ENCODE results near the gene GABPB1. TPM values are rescaled to one million over a fixed set of nuclear protein-coding genes. Genes with fewer than 3 reads are reported as not detected.

GABPB1 gene
- total and polyA plus RNA-seq, 2 of the 13 experiments (the other 11 are each of a cell fraction or from before 2014, with no cell fraction given), result 17.5 to 39.5 TPM

DNA sequence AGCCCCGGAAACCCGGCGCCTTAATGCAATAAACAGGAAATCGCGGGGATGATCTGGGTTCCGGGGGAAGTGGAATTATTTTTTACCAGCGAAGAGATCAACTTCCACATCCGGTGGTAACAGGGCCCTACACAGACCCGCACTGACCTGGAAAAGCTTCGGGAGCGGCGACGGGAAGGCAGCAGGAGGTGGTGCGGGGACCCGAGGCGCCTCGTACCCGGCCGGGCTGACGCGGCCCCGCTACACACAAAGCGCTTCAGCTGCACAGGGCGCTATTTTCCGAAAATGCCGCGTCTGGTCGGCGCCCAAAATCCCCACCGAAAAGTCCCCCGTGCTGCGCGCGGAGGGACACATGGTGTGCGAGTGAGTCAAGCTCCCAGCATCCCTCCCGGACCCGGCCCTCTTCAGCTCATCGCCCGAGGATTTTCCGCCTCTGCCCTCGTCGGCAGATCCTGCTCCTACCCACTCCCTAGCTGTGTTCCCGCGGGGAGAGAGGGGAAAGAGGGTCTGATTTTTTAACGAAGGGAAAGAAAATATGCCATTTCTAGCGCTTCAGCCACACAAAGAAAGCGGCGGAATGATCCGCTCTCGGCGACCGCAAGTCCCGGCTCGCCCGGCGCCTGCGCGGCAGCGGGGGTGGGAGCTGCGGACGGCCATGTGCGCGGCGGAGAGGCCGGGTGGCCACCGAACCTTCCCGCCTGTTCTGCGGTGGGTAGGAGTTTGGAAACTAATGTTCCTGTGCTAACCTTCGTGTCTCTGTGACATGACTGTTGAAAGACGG, at the start of gene GABPB1 (continued):
- 0 out of 2 replicates have a peak, but pooled peaks have one; percentile 63 for TF ChIP-seq SMAD9 (CRISPR knock-in tag; IDR thresholded peaks at IDR 0.05)
- TF ChIP-seq RCOR2 (CRISPR knock-in tag; IDR thresholded peaks at IDR 0.05), result no peak
- TF ChIP-seq, protein P1, sequence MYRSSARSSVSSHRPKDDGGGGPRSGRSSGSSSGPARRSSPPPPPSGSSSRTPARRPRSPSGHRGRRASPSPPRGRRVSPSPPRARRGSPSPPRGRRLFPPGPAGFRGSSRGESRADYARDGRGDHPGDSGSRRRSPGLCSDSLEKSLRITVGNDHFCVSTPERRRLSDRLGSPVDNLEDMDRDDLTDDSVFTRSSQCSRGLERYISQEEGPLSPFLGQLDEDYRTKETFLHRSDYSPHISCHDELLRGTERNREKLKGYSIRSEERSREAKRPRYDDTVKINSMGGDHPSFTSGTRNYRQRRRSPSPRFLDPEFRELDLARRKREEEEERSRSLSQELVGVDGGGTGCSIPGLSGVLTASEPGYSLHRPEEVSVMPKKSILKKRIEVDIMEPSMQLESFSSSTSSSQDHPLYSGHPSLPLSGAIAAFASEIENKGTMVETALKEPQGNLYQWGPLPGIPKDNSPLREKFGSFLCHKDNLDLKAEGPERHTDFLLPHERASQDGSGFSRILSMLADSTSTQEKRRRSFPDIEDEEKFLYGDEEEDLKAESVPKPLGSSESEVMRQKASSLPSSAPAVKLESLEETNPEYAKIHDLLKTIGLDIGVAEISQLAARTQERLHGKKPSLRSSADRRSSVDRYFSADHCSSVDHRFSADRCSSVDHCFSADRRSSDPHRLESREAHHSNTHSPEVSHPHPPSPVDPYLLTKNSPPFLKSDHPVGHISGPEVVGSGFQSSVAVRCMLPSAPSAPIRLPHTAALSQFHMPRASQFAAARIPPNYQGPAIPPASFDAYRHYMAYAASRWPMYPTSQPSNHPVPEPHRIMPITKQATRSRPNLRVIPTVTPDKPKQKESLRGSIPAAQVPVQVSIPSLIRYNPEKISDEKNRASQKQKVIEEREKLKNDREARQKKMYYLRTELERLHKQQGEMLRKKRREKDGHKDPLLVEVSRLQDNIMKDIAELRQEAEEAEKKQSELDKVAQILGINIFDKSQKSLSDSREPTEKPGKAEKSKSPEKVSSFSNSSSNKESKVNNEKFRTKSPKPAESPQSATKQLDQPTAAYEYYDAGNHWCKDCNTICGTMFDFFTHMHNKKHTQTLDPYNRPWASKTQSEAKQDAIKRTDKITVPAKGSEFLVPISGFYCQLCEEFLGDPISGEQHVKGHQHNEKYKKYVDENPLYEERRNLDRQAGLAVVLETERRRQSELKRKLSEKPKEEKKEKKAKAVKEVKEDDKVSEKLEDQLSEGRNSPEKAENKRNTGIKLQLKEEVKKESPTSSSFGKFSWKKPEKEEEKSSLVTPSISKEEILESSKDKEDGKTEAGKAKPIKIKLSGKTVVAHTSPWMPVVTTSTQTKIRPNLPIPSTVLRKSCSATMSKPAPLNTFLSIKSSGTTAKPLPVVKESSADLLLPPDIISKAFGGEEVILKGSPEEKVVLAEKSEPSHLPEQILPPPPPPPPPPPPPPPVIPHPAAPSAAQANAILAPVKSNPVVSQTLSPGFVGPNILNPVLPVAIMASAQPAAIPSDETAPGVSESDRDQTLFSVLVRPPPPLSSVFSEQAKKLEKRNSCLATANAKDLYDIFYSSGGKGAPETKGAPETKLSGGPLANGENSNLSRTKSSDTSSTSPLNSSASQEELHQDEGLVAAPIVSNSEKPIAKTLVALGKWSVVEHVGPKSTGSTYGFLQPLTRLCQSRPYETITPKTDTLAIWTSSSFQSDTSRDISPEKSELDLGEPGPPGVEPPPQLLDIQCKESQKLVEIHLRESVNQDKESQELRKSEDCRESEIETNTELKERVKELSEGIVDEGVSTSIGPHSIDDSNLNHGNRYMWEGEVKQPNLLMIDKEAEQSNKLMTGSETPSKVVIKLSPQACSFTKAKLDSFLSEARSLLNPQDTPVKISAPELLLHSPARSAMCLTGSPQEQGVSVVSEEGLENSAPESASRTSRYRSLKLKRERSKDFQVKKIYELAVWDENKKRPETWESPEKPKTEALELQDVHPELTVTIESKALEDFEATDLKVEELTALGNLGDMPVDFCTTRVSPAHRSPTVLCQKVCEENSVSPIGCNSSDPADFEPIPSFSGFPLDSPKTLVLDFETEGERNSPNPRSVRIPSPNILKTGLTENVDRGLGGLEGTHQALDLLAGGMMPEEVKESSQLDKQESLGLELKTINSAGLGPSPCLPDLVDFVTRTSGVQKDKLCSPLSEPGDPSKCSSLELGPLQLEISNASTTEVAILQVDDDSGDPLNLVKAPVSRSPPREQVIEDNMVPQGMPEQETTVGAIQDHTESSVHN (CRISPR knock-in tag; IDR thresholded peaks at IDR 0.05), result no peak
- TF ChIP-seq ZNF234 (CRISPR knock-in tag; conservative IDR thresholded peaks at IDR 0.05), result no peak
- 0 out of 2 replicates have a peak, but pooled peaks have one; percentile 26 for TF ChIP-seq FOSL1 (CRISPR knock-in tag; IDR thresholded peaks at IDR 0.05; ENCODE audit: borderline replicate concordance)
- no peak for TF ChIP-seq ZNF205 (CRISPR knock-in tag; IDR thresholded peaks at IDR 0.05)
- TF ChIP-seq, protein P2, sequence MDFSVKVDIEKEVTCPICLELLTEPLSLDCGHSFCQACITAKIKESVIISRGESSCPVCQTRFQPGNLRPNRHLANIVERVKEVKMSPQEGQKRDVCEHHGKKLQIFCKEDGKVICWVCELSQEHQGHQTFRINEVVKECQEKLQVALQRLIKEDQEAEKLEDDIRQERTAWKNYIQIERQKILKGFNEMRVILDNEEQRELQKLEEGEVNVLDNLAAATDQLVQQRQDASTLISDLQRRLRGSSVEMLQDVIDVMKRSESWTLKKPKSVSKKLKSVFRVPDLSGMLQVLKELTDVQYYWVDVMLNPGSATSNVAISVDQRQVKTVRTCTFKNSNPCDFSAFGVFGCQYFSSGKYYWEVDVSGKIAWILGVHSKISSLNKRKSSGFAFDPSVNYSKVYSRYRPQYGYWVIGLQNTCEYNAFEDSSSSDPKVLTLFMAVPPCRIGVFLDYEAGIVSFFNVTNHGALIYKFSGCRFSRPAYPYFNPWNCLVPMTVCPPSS (IDR thresholded peaks at IDR 0.05), result no peak
- peak; percentile 91; the same call in 1 of the 2 replicates for TF ChIP-seq ZC3H13 (CRISPR knock-in tag; IDR thresholded peaks at IDR 0.05)
- TF ChIP-seq ZNF782 (CRISPR knock-in tag; IDR thresholded peaks at IDR 0.05; ENCODE audit: borderline replicate concordance), result 0 out of 2 replicates have a peak, but pooled peaks have one; percentile 22
- TF ChIP-seq, protein P3, sequence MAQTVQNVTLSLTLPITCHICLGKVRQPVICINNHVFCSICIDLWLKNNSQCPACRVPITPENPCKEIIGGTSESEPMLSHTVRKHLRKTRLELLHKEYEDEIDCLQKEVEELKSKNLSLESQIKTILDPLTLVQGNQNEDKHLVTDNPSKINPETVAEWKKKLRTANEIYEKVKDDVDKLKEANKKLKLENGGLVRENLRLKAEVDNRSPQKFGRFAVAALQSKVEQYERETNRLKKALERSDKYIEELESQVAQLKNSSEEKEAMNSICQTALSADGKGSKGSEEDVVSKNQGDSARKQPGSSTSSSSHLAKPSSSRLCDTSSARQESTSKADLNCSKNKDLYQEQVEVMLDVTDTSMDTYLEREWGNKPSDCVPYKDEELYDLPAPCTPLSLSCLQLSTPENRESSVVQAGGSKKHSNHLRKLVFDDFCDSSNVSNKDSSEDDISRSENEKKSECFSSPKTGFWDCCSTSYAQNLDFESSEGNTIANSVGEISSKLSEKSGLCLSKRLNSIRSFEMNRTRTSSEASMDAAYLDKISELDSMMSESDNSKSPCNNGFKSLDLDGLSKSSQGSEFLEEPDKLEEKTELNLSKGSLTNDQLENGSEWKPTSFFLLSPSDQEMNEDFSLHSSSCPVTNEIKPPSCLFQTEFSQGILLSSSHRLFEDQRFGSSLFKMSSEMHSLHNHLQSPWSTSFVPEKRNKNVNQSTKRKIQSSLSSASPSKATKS (CRISPR knock-in tag; IDR thresholded peaks at IDR 0.05), result peak; percentile 55; the same call in 1 of the 2 replicates
- TF ChIP-seq REPIN1 (CRISPR knock-in tag; IDR thresholded peaks at IDR 0.05; ENCODE audit: borderline replicate concordance, low read depth), result peak; percentile 76; the same call in 1 of the 2 replicates
- peak; percentile 27; the same call in 1 of the 2 replicates for TF ChIP-seq POLR2AphosphoS2 (IDR thresholded peaks at IDR 0.05; ENCODE audit: low read depth, low read length)
- peak; percentile 37; the same call in 1 of the 2 replicates for TF ChIP-seq ZBTB8A (CRISPR knock-in tag; IDR thresholded peaks at IDR 0.05; ENCODE audit: borderline replicate concordance, low read depth)
- TF ChIP-seq CCDC6 (CRISPR knock-in tag; IDR thresholded peaks at IDR 0.05), result peak; percentile 60; the same call in 1 of the 2 replicates
- TF ChIP-seq EED (CRISPR knock-in tag; IDR thresholded peaks at IDR 0.05), result 0 out of 2 replicates have a peak, but pooled peaks have one; percentile 53
- TF ChIP-seq ZSCAN21 (CRISPR knock-in tag; IDR thresholded peaks at IDR 0.05; ENCODE audit: borderline replicate concordance), result 0 out of 2 replicates have a peak, but pooled peaks have one; percentile 21

All from HepG2 (cell line).